HG02678 (cell line): ENCODE measurements around the gene WNT9B.
"Not testable (repeated sequence)": the region's sequence is repeated elsewhere in the genome, so short reads cannot be mapped to it uniquely, and the experiment has no call there.

Experiments
- ATAC-seq: cut with Tn5 transposase; IDR thresholded peaks from one replicate; pipeline ENCODE4 v1.9.1; 2021; ENCODE audit warnings: mild to moderate bottlenecking, moderate library complexity; ENCODE audit not compliant: unreplicated experiment

WNT9B gene

GRCh38 chr17:46821482-46822387, 29.6 kb upstream of the WNT9B start:
- no peak for ATAC-seq

DNA sequence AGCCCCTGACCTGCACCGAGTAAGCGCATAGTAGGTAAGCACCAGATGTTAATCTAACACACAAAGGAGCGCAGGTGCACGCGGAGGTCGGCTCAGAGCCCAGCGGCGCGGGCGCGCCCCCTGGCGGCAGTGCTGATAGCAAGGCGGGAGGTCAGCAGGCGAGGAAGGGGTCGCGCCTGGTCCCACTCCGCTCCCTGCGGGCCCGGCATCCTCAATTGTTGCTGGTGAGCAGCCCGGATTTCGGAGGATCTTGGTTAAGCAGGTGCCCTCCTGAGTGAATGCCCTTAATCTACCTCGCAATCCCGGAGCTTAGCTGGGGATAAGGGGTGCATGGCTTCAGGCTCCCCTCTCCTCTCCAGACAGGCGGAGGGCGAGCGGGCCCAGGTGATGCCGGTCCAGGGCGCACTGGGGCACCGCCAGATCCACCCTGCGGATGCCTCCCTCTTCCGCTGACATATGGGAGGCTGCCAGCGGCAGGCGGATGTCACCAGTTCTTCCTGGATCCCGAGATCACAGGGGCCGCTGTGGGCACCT, 28.9 kb upstream of the WNT9B start:
- no peak for ATAC-seq

DNA sequence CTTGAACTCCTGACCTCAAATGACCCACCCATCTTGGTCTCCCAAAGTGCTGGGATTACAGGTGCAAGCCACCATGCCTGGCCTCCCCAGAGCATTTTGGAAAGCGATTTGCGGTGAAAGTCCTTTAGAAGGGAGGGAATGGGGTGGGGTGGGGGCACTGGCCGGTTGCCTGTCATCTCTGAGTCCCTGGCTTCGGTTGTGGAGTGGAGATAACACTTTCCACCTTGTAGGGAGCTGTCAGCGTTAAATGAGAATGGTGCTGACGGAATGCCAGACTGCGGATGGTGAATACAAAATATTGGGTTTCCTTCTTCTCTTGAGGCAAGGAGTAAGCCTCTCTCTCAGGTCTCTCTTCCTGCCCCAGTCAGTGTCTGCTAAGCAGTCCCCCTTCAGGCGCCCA, 27.7 kb upstream of the WNT9B start:
- ATAC-seq: no peak

DNA sequence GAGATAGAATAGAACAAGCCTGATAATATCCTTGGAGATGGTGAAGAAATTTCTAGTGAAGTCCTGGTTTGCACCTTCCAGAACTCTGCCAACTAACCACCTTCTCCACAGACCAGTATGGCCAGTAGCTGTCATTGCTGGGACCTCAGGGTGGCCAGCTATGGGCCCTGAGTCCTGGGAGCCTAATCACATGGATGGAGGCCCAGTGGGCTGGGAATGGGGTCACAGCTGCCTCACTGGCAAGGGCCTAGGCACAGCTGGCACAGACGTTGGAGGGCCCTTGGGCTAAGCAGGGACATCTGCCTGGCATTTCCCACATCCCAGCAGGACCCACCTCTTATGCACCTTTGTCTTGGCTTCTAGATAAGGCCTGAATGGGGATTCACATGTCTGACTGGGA, 25.3 kb upstream of the WNT9B start:
- ATAC-seq: no peak

- ATAC-seq: no peak
These were observed 24.1 kb upstream of the WNT9B start for GRCh38 chr17:46827274-46827673.

GRCh38 chr17:46831573-46832330, 19.6 kb upstream of the WNT9B start:
- ATAC-seq: no peak

- ATAC-seq: no peak
These were observed 19.0 kb upstream of the WNT9B start for GRCh38 chr17:46832331-46832821.

GRCh38 chr17:46832945-46833839, 18.2 kb upstream of the WNT9B start:
- no peak for ATAC-seq

- ATAC-seq: no peak
These were observed 17.6 kb upstream of the WNT9B start for GRCh38 chr17:46833840-46834208.

DNA sequence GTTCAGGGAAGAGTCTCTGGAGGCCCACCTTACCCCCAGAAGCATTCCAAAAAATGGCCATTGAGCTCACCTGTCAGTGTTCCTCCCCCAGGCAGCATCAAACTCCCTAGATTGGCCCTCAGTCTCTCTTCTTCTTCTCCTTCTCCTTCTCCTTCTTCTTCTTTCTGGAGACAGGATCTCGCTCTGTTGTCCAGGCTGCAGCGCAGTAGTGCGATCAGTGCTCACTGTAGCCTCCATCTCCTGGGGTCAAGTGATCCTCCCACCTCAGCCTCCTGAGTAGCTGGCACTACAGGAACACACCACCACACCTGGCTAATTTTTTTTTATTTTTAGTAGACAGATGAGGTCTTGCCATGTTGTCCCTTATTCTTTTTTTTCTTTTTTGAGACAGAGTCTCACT, 16.5 kb upstream of the WNT9B start:
- no peak for ATAC-seq

DNA sequence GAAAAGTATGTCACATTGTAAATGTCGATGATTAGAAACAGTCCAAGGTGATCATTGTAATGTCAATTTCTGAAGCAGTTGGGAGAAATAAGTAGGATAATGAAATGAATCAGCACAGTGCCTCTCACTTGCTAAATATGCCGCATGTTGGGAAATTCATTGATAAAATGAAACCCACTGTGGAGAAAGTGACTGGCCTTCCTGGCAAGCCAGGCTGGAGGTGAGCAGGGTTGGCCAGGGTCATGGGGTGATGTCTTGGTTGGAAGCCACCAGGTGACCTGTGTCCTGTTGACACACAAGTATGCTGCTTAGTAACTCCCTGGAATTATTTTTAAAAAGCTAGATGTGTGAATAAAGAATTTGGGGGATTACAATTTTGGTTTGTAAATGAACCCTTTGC, 14.9 kb upstream of the WNT9B start:
- no peak for ATAC-seq

DNA sequence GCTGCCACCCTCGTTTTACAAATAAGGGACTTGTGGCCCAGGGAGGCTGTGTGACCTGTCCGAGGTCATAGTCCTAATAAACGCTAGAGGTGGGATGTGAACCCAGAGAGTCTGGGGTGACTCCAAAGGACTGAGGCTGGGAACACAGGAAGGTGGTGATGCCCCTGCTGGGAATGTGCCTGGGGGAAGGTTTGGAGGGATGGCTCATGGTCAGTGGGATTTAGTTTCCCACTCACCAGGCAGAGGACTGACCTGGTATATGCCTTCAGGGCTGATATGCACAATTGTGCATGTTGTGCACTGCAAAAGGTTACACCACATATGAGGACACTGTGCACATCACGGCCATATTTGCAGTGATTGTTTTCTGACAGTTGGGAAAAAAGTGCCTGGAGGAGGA, 13.9 kb upstream of the WNT9B start:
- no peak for ATAC-seq

DNA sequence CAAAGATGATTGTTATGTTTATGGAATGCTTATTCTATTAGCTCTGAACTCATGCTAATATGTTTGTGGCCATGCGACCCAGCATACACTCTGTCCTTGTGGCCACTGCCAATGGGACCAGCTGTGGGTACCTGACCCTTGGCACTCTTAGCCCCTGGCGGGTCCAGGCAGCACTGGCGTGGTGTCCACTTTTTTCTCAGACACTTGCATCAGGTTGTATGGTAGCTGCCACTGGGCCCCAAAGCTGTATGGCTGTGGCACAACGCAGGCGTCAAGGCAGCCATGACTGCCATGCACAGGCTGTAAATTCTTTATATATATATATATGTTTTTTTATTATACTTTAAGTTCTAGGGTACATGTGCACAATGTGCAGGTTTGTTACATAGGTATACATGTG, 12.2 kb upstream of the WNT9B start:
- no peak for ATAC-seq

GRCh38 chr17:46840596-46840995, 10.8 kb upstream of the WNT9B start:
- not testable (repeated sequence) for ATAC-seq

- no peak for ATAC-seq
These were observed 9.6 kb upstream of the WNT9B start for GRCh38 chr17:46841561-46842379.

GRCh38 chr17:46842835-46843234, 8.5 kb upstream of the WNT9B start:
- ATAC-seq: no peak

- ATAC-seq: no peak
These were observed 3.9 kb upstream of the WNT9B start for GRCh38 chr17:46847204-46848191.

GRCh38 chr17:46848534-46848933, 2.8 kb upstream of the WNT9B start:
- no peak for ATAC-seq

- no peak for ATAC-seq
These were observed 725 bp upstream of the WNT9B start for GRCh38 chr17:46850688-46851028.
